Neural progenitor cell (in vitro differentiated cells): ENCODE results near the gene AMPH. TPM values are rescaled to one million over a fixed set of nuclear protein-coding genes. Genes with fewer than 3 reads are reported as not detected.

Experiments used
- DNase-seq: peaks from one replicate; pipeline ENCODE4 v3.0.0-alpha.2; 2016; ENCODE audit warnings: low spot score
- H2AFZ ChIP-seq: fragments of 200-600 bp; sonication (generic); replicated peaks from 2 replicates; pipeline ENCODE4 v1.6.1; 2016; ENCODE audit warnings: antibody characterized with exemption
- H3F3A ChIP-seq: fragments of 200-600 bp; sonication (generic); 2 replicates; pipeline ENCODE4 v1.6.1; 2016; ENCODE audit warnings: antibody characterized with exemption, low read depth
- H3K27ac ChIP-seq: fragments of 200-600 bp; sonication (generic); 2 replicates; pipeline ENCODE4 v1.5.1; 2016; ENCODE audit warnings: mild to moderate bottlenecking
- H3K27me3 ChIP-seq: fragments of 200-600 bp; sonication (generic); 2 replicates; pipeline ENCODE4 v1.6.1; 2016; ENCODE audit warnings: mild to moderate bottlenecking, moderate library complexity
- H3K36me3 ChIP-seq: fragments of 200-600 bp; sonication (generic); 2 replicates; pipeline ENCODE4 v1.5.1; 2016
- H3K4me1 ChIP-seq: fragments of 200-600 bp; sonication (generic); 2 replicates; pipeline ENCODE4 v1.6.1; 2016; ENCODE audit warnings: mixed run types
- H3K4me2 ChIP-seq: fragments of 200-600 bp; sonication (generic); 2 replicates; pipeline ENCODE4 v1.6.1; 2016
- H3K4me3 ChIP-seq: fragments of 200-600 bp; sonication (generic); 2 replicates; pipeline ENCODE4 v1.5.1; 2016
- H3K79me2 ChIP-seq: fragments of 200-600 bp; sonication (generic); 2 replicates; pipeline ENCODE4 v1.6.1; 2016; ENCODE audit warnings: low read depth
- H3K9ac ChIP-seq: fragments of 200-600 bp; sonication (generic); 2 replicates; pipeline ENCODE4 v1.6.1; 2016
- H3K9me3 ChIP-seq: fragments of 200-600 bp; sonication (generic); 2 replicates; pipeline ENCODE4 v1.5.1; 2016; ENCODE audit warnings: low read depth
- H4K20me1 ChIP-seq: fragments of 200-600 bp; sonication (generic); 2 replicates; pipeline ENCODE4 v1.6.1; 2016; ENCODE audit warnings: low read depth
- H3K27ac Mint-ChIP-seq: 3 replicates; pipeline ENCODE4 v1.8.0; 2021; ENCODE audit warnings: mixed read lengths
- H3K27me3 Mint-ChIP-seq: 2 replicates; pipeline ENCODE4 v1.8.0; 2022; ENCODE audit warnings: low read depth, mild to moderate bottlenecking, inconsistent platforms, moderate library complexity, mixed read lengths; ENCODE audit not compliant: insufficient read depth
- H3K36me3 Mint-ChIP-seq: 3 replicates; pipeline ENCODE4 v1.8.0; 2021; ENCODE audit warnings: mixed read lengths
- H3K4me1 Mint-ChIP-seq: 3 replicates; pipeline ENCODE4 v1.8.0; 2021; ENCODE audit warnings: mixed read lengths
- H3K4me3 Mint-ChIP-seq: 3 replicates; pipeline ENCODE4 v1.8.0; 2021; ENCODE audit warnings: mild to moderate bottlenecking, moderate library complexity, mixed read lengths
- H3K9me3 Mint-ChIP-seq: 3 replicates; pipeline ENCODE4 v1.8.0; 2020; ENCODE audit warnings: mixed read lengths
- EZH2 ChIP-seq: fragments of 200-600 bp; sonication (generic); IDR thresholded peaks from 2 replicates; pipeline ENCODE4 v1.6.1; 2017; ENCODE audit warnings: antibody characterized with exemption, mild to moderate bottlenecking, moderate library complexity
- EZH2phosphoT487 ChIP-seq: fragments of 200-600 bp; sonication (generic); IDR thresholded peaks from 2 replicates; pipeline ENCODE4 v1.6.1; 2017; ENCODE audit warnings: antibody characterized with exemption
- total RNA-seq: library from RNA; depleted of rRNA; stranded (reverse); fragments of >200 nt; gene quantifications from 2 replicates; pipeline ENCODE4 v1.2.3, GENCODE V29; 2015; ENCODE audit warnings: low replicate concordance
- TF ChIP-seq, protein P1 (sequence below): fragments of 200-600 bp; sonication (generic); IDR thresholded peaks from 2 replicates; pipeline ENCODE4 v1.5.1; 2017; ENCODE audit warnings: antibody characterized with exemption, mild to moderate bottlenecking

The AMPH gene
- 21.2 and 22.8 TPM in 2 replicates for total RNA-seq

DNA sequence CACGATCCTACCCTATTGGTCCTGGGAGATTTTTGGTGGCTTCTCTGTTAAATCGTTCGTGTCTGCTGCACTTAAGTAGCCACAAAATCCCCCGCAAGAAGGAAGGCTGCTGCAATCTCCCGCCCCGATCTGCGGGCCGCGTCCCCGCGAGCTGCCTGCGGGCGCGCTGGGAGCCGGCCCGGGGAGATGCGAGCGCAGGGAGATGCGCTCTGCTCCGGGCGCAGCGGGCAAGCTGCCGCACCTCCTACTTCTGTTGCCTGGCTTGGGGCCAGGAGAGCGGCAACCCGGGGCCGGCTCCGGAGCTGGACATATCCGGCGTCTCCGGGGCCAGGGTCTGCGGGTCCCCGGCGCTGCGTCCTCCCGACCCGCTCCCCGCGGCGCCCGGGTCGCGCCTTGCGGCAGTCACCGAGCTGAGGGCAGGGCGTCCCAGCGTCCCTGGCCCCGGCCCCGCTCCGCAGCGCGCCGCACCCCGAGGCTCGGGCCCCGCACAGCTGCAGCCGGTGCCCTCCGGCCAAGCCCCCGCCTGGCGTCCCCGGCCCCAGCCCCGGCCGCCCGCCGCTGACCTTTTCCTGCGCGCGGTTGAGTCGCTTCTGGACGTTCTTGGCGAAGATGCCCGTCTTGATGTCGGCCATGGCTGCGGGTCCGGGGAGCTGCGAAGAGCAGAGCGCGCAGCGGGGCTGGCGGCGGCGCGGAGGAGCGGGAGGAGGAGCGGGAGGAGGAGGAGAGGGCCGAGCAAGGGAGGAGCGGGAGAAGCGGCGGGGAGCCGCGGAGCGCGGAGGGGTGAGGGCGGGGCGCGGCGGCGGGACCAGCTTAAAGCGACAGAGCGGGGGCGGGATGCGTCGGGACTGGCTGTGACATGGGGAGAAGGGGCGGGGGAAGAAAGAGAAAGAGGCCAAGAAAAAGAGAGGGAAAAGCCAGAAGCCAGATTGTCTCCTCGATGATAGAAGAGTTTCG lies at the start of gene AMPH:
Gene AMPH (minus strand): TSS at position 654 of the 954 bp plus-strand sequence. CDS start 22 bp downstream, at position 632.
- H3K27me3 Mint-ChIP-seq: peaks cover 11% of the 10 kb centered on the region

DNA sequence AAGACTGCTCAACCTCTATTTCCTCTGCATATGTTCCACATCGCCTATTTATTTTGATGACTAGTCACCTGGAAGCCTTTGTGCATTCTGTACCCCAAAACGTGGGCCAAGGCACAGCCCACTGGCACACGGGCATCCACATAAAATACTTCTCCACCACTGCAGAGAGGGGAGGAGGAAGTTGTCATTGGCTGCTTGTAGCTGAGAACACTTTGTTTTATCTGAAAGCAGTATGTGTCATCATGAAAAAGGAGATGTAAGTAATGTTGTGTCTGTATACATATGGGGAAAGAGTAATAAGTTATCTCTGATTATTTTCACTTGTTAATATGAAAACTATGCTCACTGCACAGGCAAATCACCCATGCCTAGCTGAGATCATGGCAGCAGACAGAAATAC lies 48.2 kb upstream of the AMPH start:
- H3K36me3 ChIP-seq: no peaks in the 10 kb centered on the region
- Mint-ChIP-seq H3K9me3 (peaks cover 3% of the 10 kb centered on the region), H3K4me1 (peaks cover 12% of the 10 kb centered on the region), H3K27me3 (peaks cover 2% of the 10 kb centered on the region), H3K36me3 (no peaks in the 10 kb centered on the region), H3K27ac (no peak overlapping the region), H3K4me3 (no peak overlapping the region)
- H4K20me1 ChIP-seq: no peaks in the 10 kb centered on the region
- peaks cover 19% of the 10 kb centered on the region for H3K4me1 ChIP-seq
- TF ChIP-seq EZH2: no peak
- no peak overlapping the region for H2AFZ ChIP-seq
- H3K4me3 ChIP-seq: no peak overlapping the region
- no peak overlapping the region for H3K9ac ChIP-seq
- no peak overlapping the region for H3K27ac ChIP-seq
- H3K27me3 ChIP-seq: no peaks in the 10 kb centered on the region
- no peak overlapping the region for H3K4me2 ChIP-seq
- DNase-seq: no peak
- peaks cover 7% of the 10 kb centered on the region for H3F3A ChIP-seq
- H3K9me3 ChIP-seq: no peaks in the 10 kb centered on the region
- H3K79me2 ChIP-seq: no peaks in the 10 kb centered on the region

More for the DNA sequence above, at the start of gene AMPH:
- Histone ChIP-seq H3K4me2 (peak within 1 kb of the TSS; percentile 96), H3K27ac (no peak within 1 kb of the TSS), H3K79me2 (no peaks in the 10 kb centered on the region), H3K4me1 (peaks cover 7% of the 10 kb centered on the region), H3K9me3 (no peaks in the 10 kb centered on the region), H2AFZ (peak within 1 kb of the TSS; percentile 92), H3K36me3 (no peaks in the 10 kb centered on the region), H3K27me3 (peaks cover 40% of the 10 kb centered on the region), H3F3A (peaks cover 15% of the 10 kb centered on the region), H3K4me3 (peak within 1 kb of the TSS; percentile 85), H4K20me1 (peaks cover 14% of the 10 kb centered on the region), H3K9ac (peak within 1 kb of the TSS; percentile 45)
- Mint-ChIP-seq H3K36me3 (peaks cover 4% of the 10 kb centered on the region), H3K4me3 (peak within 1 kb of the TSS; percentile 91), H3K9me3 (peaks cover 11% of the 10 kb centered on the region), H3K27ac (peak within 1 kb of the TSS; percentile 82), H3K4me1 (peaks cover 25% of the 10 kb centered on the region)
- DNase-seq: peak; percentile 92
- TF ChIP-seq EZH2phosphoT487 (no peak), EZH2 (peak; percentile 49)
- TF ChIP-seq, protein P1, sequence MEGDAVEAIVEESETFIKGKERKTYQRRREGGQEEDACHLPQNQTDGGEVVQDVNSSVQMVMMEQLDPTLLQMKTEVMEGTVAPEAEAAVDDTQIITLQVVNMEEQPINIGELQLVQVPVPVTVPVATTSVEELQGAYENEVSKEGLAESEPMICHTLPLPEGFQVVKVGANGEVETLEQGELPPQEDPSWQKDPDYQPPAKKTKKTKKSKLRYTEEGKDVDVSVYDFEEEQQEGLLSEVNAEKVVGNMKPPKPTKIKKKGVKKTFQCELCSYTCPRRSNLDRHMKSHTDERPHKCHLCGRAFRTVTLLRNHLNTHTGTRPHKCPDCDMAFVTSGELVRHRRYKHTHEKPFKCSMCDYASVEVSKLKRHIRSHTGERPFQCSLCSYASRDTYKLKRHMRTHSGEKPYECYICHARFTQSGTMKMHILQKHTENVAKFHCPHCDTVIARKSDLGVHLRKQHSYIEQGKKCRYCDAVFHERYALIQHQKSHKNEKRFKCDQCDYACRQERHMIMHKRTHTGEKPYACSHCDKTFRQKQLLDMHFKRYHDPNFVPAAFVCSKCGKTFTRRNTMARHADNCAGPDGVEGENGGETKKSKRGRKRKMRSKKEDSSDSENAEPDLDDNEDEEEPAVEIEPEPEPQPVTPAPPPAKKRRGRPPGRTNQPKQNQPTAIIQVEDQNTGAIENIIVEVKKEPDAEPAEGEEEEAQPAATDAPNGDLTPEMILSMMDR: no peak

DNA sequence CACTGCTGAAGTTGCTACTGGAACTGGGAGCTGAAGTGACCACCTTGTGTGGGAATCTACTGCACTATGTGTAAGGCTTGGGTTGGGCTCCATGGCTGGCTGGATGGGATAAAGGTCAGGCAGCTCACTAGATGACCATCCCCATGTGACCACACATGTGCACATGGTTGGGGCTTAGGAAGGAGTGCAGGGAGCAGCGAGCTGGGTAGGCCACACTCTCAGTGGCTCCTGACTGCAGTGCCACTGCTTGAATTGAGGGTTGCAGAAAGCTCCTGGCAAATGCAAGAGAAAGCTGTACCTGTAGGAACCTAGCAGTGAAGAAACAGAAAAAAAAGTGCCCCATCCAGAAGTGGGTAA lies 47.5 kb upstream of the AMPH start:
- no peak overlapping the region for H3K9ac ChIP-seq
- H3K36me3 Mint-ChIP-seq: no peaks in the 10 kb centered on the region
- H3K79me2 ChIP-seq: no peaks in the 10 kb centered on the region
- H2AFZ ChIP-seq: no peak overlapping the region
- H3K4me2 ChIP-seq: no peak overlapping the region
- H3K36me3 ChIP-seq: no peaks in the 10 kb centered on the region
- no peak for DNase-seq
- no peak overlapping the region for H3K4me3 Mint-ChIP-seq
- H3F3A ChIP-seq: peaks cover 7% of the 10 kb centered on the region
- H3K27me3 ChIP-seq: no peaks in the 10 kb centered on the region
- peaks cover 3% of the 10 kb centered on the region for H3K9me3 Mint-ChIP-seq
- H3K27ac ChIP-seq: no peak overlapping the region
- peaks cover 2% of the 10 kb centered on the region for H3K27me3 Mint-ChIP-seq
- TF ChIP-seq EZH2 (no peak), EZH2phosphoT487 (no peak)
- TF ChIP-seq, protein P1: no peak
- H3K9me3 ChIP-seq: no peaks in the 10 kb centered on the region
- H3K27ac Mint-ChIP-seq: no peak overlapping the region
- no peaks in the 10 kb centered on the region for H4K20me1 ChIP-seq
- H3K4me3 ChIP-seq: no peak overlapping the region
- peaks cover 19% of the 10 kb centered on the region for H3K4me1 ChIP-seq
- peaks cover 12% of the 10 kb centered on the region for H3K4me1 Mint-ChIP-seq
